Measurements from ENCODE around the gene OXGR1. TPM values are rescaled to one million over a fixed set of nuclear protein-coding genes. Genes with fewer than 3 reads are reported as not detected.

Gene OXGR1
- total RNA-seq, 1 experiment from 2014 or later = not detected

GRCh38 chr13:97002581-97002980 is 8.3 kb upstream of the OXGR1 start:
- H3K4me1 Mint-ChIP-seq = peaks cover 5 to 9% of the 10 kb centered on the region in 2 experiments
- Histone ChIP-seq H2AK5ac (ENCODE audit: insufficient read length, low read length) (no peak overlapping the region), H3K79me2 (ENCODE audit: insufficient read depth, low read length) (no peaks in the 10 kb centered on the region), H4K5ac (ENCODE audit: insufficient read length, low read depth, low read length) (no peak overlapping the region), H3K4me2 (ENCODE audit: insufficient read depth, insufficient read length, low read length) (no peak overlapping the region), H2BK15ac (ENCODE audit: low read depth, low read length) (no peak overlapping the region), H3K23ac (ENCODE audit: insufficient read length, low read depth, low read length) (no peak overlapping the region), H4K20me1 (ENCODE audit: control insufficient read depth, insufficient read depth, insufficient read length) (peaks cover 3% of the 10 kb centered on the region), H3K79me1 (ENCODE audit: insufficient read depth, low read depth, low read length, poor library complexity, severe bottlenecking) (no peaks in the 10 kb centered on the region), H3K14ac (ENCODE audit: insufficient read depth, low read length) (no peak overlapping the region), H2BK5ac (ENCODE audit: insufficient read length, low read length) (no peak overlapping the region), H2BK20ac (ENCODE audit: low read depth, low read length, poor library complexity, severe bottlenecking) (no peak overlapping the region), H3K18ac (ENCODE audit: insufficient read length, low read depth, low read length) (no peak overlapping the region), H3K56ac (ENCODE audit: insufficient read length, low read depth, low read length) (no peak overlapping the region), H3K27ac (ENCODE audit: insufficient read length, low read depth, low read length) (no peak overlapping the region), H2BK12ac (ENCODE audit: insufficient read length, low read depth, low read length) (no peak overlapping the region), H3K27me3 (ENCODE audit: insufficient read depth, low read length) (peaks cover 39% of the 10 kb centered on the region), H3K9me3 (ENCODE audit: control insufficient read depth, low read depth, low read length) (no peaks in the 10 kb centered on the region), H4K8ac (replicated peaks; ENCODE audit: insufficient read length, low read depth, low read length) (no peak overlapping the region), H3K4me1 (ENCODE audit: insufficient read depth, low read length) (0 out of 2 replicates have a peak, but pooled peaks cover 2% of the 10 kb centered on the region), H2BK120ac (ENCODE audit: low read depth, low read length, poor library complexity, severe bottlenecking) (no peak overlapping the region), H3K9ac (ENCODE audit: extremely low read depth, insufficient read length, low read length) (no peak overlapping the region), H2AFZ (ENCODE audit: low read length) (no peak overlapping the region), H4K91ac (ENCODE audit: insufficient read length, low read depth, low read length) (no peak overlapping the region), H3K23me2 (ENCODE audit: insufficient read length, low read depth, low read length, poor library complexity, severe bottlenecking) (no peaks in the 10 kb centered on the region), H3T11ph (ENCODE audit: low read length) (no peak overlapping the region), H3K4ac (ENCODE audit: low read depth, low read length) (no peak overlapping the region)
- no peaks in the 10 kb centered on the region for H3K36me3 Mint-ChIP-seq (ENCODE audit: insufficient read depth in 1 of 3, low read depth in 3 of 3)
- H3K27me3 Mint-ChIP-seq (ENCODE audit: low read depth) = peaks cover 95% of the 10 kb centered on the region
- no peaks in the 10 kb centered on the region; a peak in 1 of 5 replicates for H3K9me3 Mint-ChIP-seq
- H3K4me3 Mint-ChIP-seq = no peak overlapping the region
- no peak for DNase-seq
- no peak for TF ChIP-seq CTCF (conservative IDR thresholded peaks at IDR 0.05)
- no CpG with 5 or more reads among the region's 2 CpGs for WGBS (ENCODE audit: extremely low coverage, insufficient read length, low lambda C conversion rate)
- H3K27ac Mint-ChIP-seq = no peak overlapping the region

Measured in H9 (cell line).